ENCODE results near the gene GTSE1. TPM values are rescaled to one million over a fixed set of nuclear protein-coding genes. Genes with fewer than 3 reads are reported as not detected.

GTSE1 gene
- total and polyA plus RNA-seq, 4 donors: 1.0 to 2.3 (median 1.2) TPM

GRCh38 chr22:46356496-46357480, 60.1 kb downstream of the GTSE1 start:
- Histone ChIP-seq H3K4me3 (no peak overlapping the region), H3K27ac (ENCODE audit: low read depth in 1 of 2, low read length in 1 of 2) (no peak overlapping the region), H3K9ac (ENCODE audit: insufficient read depth in 1 of 2, low read length in 2 of 2) (no peak overlapping the region), H3K9me3 (ENCODE audit: control insufficient read depth in 4 of 4, insufficient read depth in 3 of 4, low read length in 3 of 4) (peaks cover 0 to 3% (median 1%) of the 10 kb centered on the region in 4 donors), H3K4me1 (ENCODE audit: control insufficient read depth in 5 of 5, insufficient read depth in 5 of 5, low read length in 5 of 5) (peaks cover 0 to 3% (median 0%) of the 10 kb centered on the region in 5 donors), H3K27me3 (ENCODE audit: control insufficient read depth in 3 of 3, insufficient read depth in 3 of 3, low read length in 2 of 3) (no peaks in the 10 kb centered on the region), H3K36me3 (ENCODE audit: control insufficient read depth in 4 of 4, insufficient read depth in 4 of 4, low read length in 4 of 4) (peaks cover under 1 to 62% (median 29%) of the 10 kb centered on the region in 4 donors)
- ATAC-seq (ENCODE audit: insufficient read depth, low FRiP score) (no peak), DNase-seq (no peak)
- WGBS, 2 donors: 92 to 94% methylated on average over 23 of the region's 23 CpGs
- no peak for TF ChIP-seq CTCF (IDR thresholded peaks at IDR 0.05; ENCODE audit: control extremely low read depth, extremely low read depth)

- ATAC-seq (ENCODE audit: insufficient read depth, low FRiP score) (no peak), DNase-seq (no peak)
- 77 to 86% methylated on average over 19 of the region's 19 CpGs for WGBS, 2 donors
- Histone ChIP-seq H3K9me3 (ENCODE audit: control insufficient read depth in 4 of 4, insufficient read depth in 3 of 4, low read length in 3 of 4) (peaks cover 0 to 3% (median 1%) of the 10 kb centered on the region in 4 donors), H3K4me1 (ENCODE audit: control insufficient read depth in 5 of 5, insufficient read depth in 5 of 5, low read length in 5 of 5) (peaks cover 0 to 3% (median 0%) of the 10 kb centered on the region in 5 donors), H3K36me3 (ENCODE audit: control insufficient read depth in 4 of 4, insufficient read depth in 4 of 4, low read length in 4 of 4) (peaks cover 0 to 53% (median 23%) of the 10 kb centered on the region in 4 donors), H3K4me3 (no peak overlapping the region), H3K27me3 (ENCODE audit: control insufficient read depth in 3 of 3, insufficient read depth in 3 of 3, low read length in 2 of 3) (no peaks in the 10 kb centered on the region), H3K27ac (ENCODE audit: low read depth in 1 of 2, low read length in 1 of 2) (no peak overlapping the region), H3K9ac (ENCODE audit: insufficient read depth in 1 of 2, low read length in 2 of 2) (no peak overlapping the region)
- TF ChIP-seq CTCF (IDR thresholded peaks at IDR 0.05; ENCODE audit: control extremely low read depth, extremely low read depth): no peak
Observed at GRCh38 chr22:46357711-46358520, 61.2 kb downstream of the GTSE1 start.

- ATAC-seq (ENCODE audit: insufficient read depth, low FRiP score) (no peak), DNase-seq (no peak)
- Histone ChIP-seq H3K36me3 (ENCODE audit: control insufficient read depth in 4 of 4, insufficient read depth in 4 of 4, low read length in 4 of 4) (peaks cover 0 to 52% (median 18%) of the 10 kb centered on the region in 4 donors), H3K4me3 (no peak overlapping the region), H3K27me3 (ENCODE audit: control insufficient read depth in 3 of 3, insufficient read depth in 3 of 3, low read length in 2 of 3) (no peaks in the 10 kb centered on the region), H3K9ac (ENCODE audit: insufficient read depth in 1 of 2, low read length in 2 of 2) (no peak overlapping the region), H3K4me1 (ENCODE audit: control insufficient read depth in 5 of 5, insufficient read depth in 5 of 5, low read length in 5 of 5) (peaks cover 0 to 3% (median 0%) of the 10 kb centered on the region in 5 donors), H3K27ac (ENCODE audit: low read depth in 1 of 2, low read length in 1 of 2) (no peak overlapping the region), H3K9me3 (ENCODE audit: control insufficient read depth in 4 of 4, insufficient read depth in 3 of 4, low read length in 3 of 4) (peaks cover 0 to 3% (median 1%) of the 10 kb centered on the region in 4 donors)
- no peak for TF ChIP-seq CTCF (IDR thresholded peaks at IDR 0.05; ENCODE audit: control extremely low read depth, extremely low read depth)
- WGBS, 2 donors: 94 to 96% methylated on average over 6 of the region's 6 CpGs
Observed at GRCh38 chr22:46358766-46359165, 62.1 kb downstream of the GTSE1 start.
